ENCODE data around the gene HSPA6. TPM values are rescaled to one million over a fixed set of nuclear protein-coding genes. Genes with fewer than 3 reads are reported as not detected.
"Not testable (repeated sequence)": the region's sequence is repeated elsewhere in the genome, so short reads cannot be mapped to it uniquely, and the experiment has no call there.

Gene HSPA6
- polyA plus RNA-seq, 1 donor (not counting 4 experiments of a cell fraction or from before 2014, with no cell fraction given): 0.26 TPM

GRCh38 chr1:161554815-161555417 lies 30.6 kb downstream of the HSPA6 start:
- H3K9ac ChIP-seq (ENCODE audit: control insufficient read depth, extremely low read depth, insufficient read depth, low read length); DNase-seq (ENCODE audit: low read depth, low spot score); H3K79me2 ChIP-seq (ENCODE audit: control insufficient read depth, insufficient read depth, low read length); H3K9me3 ChIP-seq (ENCODE audit: control insufficient read depth, low read depth, low read length); H3K4me1 ChIP-seq (ENCODE audit: control insufficient read depth, extremely low read depth, insufficient read depth, low read length); H3K9me1 ChIP-seq (ENCODE audit: control insufficient read depth, extremely low read depth, insufficient read depth, low read length); FAIRE-seq; dilution Hi-C loops (cut with MboI; ENCODE audit: extremely low pct_ligation_motif_present, low sequenced_read_pairs); H3K27me3 ChIP-seq (ENCODE audit: control insufficient read depth, extremely low read depth, insufficient read depth, low read length); H2AFZ ChIP-seq (ENCODE audit: control insufficient read depth, low read length); H3K36me3 ChIP-seq (ENCODE audit: control insufficient read depth in 2 of 2, extremely low read depth in 1 of 2, insufficient read depth in 2 of 2, low read length in 2 of 2); H3K4me3 ChIP-seq (ENCODE audit: control insufficient read depth in 2 of 3, extremely low read depth in 1 of 3, insufficient read depth in 2 of 3, low read depth in 1 of 3, low read length in 3 of 3); H4K20me1 ChIP-seq (ENCODE audit: control insufficient read depth, extremely low read depth, insufficient read depth, low read length); H3K27ac ChIP-seq (ENCODE audit: control insufficient read depth, insufficient read depth, low read length); H3K4me2 ChIP-seq (ENCODE audit: control insufficient read depth, extremely low read depth, insufficient read depth, low read depth, low read length): not testable (repeated sequence)

DNA sequence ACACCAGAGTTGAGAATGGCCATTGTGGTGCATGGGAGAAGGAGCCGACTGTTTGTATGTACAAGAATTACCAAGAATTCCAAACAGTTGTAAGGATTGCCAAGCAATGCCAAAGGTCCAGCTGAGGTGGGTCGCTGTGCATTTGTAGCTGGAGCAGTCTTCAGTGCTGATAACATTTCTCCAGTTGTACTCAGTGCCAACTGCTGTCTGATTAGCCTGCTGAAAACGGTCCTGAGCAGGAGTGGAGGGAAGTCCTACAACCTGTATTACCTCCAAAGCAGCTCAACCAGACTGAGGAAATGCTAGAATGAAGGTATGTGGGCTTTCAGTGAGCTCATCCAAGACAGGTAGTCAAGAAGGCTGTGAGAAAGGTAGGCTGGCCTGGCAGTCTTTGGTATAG lies 31.8 kb downstream of the HSPA6 start:
- H4K20me1 ChIP-seq (ENCODE audit: control insufficient read depth, extremely low read depth, insufficient read depth, low read length); H3K27ac ChIP-seq (ENCODE audit: control insufficient read depth, insufficient read depth, low read length); H3K36me3 ChIP-seq (ENCODE audit: control insufficient read depth in 2 of 2, extremely low read depth in 1 of 2, insufficient read depth in 2 of 2, low read length in 2 of 2); DNase-seq (ENCODE audit: low read depth, low spot score); H3K27me3 ChIP-seq (ENCODE audit: control insufficient read depth, extremely low read depth, insufficient read depth, low read length); H3K4me3 ChIP-seq (ENCODE audit: control insufficient read depth in 2 of 3, extremely low read depth in 1 of 3, insufficient read depth in 2 of 3, low read depth in 1 of 3, low read length in 3 of 3); H3K9me1 ChIP-seq (ENCODE audit: control insufficient read depth, extremely low read depth, insufficient read depth, low read length); H3K4me2 ChIP-seq (ENCODE audit: control insufficient read depth, extremely low read depth, insufficient read depth, low read depth, low read length); FAIRE-seq; H3K79me2 ChIP-seq (ENCODE audit: control insufficient read depth, insufficient read depth, low read length); dilution Hi-C loops (cut with MboI; ENCODE audit: extremely low pct_ligation_motif_present, low sequenced_read_pairs); H2AFZ ChIP-seq (ENCODE audit: control insufficient read depth, low read length); H3K9me3 ChIP-seq (ENCODE audit: control insufficient read depth, low read depth, low read length); H3K9ac ChIP-seq (ENCODE audit: control insufficient read depth, extremely low read depth, insufficient read depth, low read length); H3K4me1 ChIP-seq (ENCODE audit: control insufficient read depth, extremely low read depth, insufficient read depth, low read length): not testable (repeated sequence)

DNA sequence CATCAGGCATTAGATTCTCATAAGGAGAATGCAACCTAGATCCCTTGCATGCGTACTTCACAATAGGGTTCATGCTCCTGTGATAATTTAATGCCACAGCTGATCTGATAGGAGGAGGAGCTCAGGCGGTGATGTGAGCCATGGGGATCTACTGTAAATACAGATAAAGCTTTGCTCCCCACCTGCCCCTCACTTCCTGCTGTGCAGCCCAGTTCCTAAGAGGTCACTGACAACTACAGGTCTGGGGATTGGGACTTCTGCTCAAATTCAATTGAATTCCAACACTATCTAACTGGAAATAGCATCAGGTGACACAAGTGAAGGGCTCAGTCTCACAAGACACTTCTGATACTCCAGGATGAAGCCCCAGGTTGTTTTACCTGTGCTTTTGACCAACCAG lies 32.6 kb downstream of the HSPA6 start:
- H3K9me1 ChIP-seq (ENCODE audit: control insufficient read depth, extremely low read depth, insufficient read depth, low read length); H3K4me3 ChIP-seq (ENCODE audit: control insufficient read depth in 2 of 3, extremely low read depth in 1 of 3, insufficient read depth in 2 of 3, low read depth in 1 of 3, low read length in 3 of 3); H3K9ac ChIP-seq (ENCODE audit: control insufficient read depth, extremely low read depth, insufficient read depth, low read length); H3K4me2 ChIP-seq (ENCODE audit: control insufficient read depth, extremely low read depth, insufficient read depth, low read depth, low read length); DNase-seq (ENCODE audit: low read depth, low spot score); H3K36me3 ChIP-seq (ENCODE audit: control insufficient read depth in 2 of 2, extremely low read depth in 1 of 2, insufficient read depth in 2 of 2, low read length in 2 of 2); H3K27me3 ChIP-seq (ENCODE audit: control insufficient read depth, extremely low read depth, insufficient read depth, low read length); H3K27ac ChIP-seq (ENCODE audit: control insufficient read depth, insufficient read depth, low read length); H3K79me2 ChIP-seq (ENCODE audit: control insufficient read depth, insufficient read depth, low read length); H4K20me1 ChIP-seq (ENCODE audit: control insufficient read depth, extremely low read depth, insufficient read depth, low read length); H2AFZ ChIP-seq (ENCODE audit: control insufficient read depth, low read length); FAIRE-seq; H3K4me1 ChIP-seq (ENCODE audit: control insufficient read depth, extremely low read depth, insufficient read depth, low read length); H3K9me3 ChIP-seq (ENCODE audit: control insufficient read depth, low read depth, low read length); dilution Hi-C loops (cut with MboI; ENCODE audit: extremely low pct_ligation_motif_present, low sequenced_read_pairs): not testable (repeated sequence)

DNA sequence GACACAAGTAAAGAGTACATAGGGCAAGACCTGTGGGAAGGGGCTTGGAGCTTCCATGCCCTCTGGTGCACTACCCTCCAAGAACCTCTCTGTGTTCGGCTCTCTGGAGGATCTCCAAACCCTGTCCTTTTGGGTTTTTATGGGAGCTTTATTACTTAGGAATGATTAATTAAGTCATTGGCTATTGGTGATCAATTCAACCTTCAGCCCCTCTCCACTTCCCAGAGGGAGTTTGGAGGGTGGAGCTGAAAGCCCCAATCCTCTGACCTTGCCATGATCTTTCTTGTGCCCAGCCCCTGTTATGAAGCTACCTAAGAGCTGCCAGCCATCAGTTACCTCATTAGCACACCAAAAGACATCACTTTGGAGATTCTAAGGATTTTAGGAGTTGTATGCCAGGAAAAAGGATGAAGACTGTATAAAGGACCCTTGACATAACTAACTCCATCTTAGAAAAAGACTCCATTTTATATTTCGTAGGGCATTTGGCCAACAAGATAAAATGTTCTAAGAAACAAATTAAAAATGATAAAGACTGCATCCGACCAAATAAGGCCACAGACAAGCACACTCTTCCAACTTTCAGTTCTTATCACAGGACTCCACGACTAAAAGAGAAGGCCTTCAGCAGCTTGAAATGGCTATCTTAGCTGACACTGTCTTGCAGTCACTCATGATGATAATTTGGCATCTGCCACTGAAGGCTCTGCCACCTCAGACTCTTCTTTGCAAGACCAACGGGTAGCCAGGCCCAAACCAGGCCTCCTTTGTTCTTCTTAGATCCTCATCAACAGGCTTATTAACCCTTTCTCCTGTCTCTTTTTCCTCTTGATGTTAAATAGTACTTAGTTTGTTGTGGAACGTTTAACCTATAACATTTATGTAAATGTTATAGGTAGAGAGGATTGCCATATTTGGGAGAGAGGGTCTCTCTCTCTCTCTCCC lies 33.4 kb downstream of the HSPA6 start:
- H3K27me3 ChIP-seq (ENCODE audit: control insufficient read depth, extremely low read depth, insufficient read depth, low read length); H3K9ac ChIP-seq (ENCODE audit: control insufficient read depth, extremely low read depth, insufficient read depth, low read length); H2AFZ ChIP-seq (ENCODE audit: control insufficient read depth, low read length); H3K4me3 ChIP-seq (ENCODE audit: control insufficient read depth in 2 of 3, extremely low read depth in 1 of 3, insufficient read depth in 2 of 3, low read depth in 1 of 3, low read length in 3 of 3); H3K36me3 ChIP-seq (ENCODE audit: control insufficient read depth in 2 of 2, extremely low read depth in 1 of 2, insufficient read depth in 2 of 2, low read length in 2 of 2); H4K20me1 ChIP-seq (ENCODE audit: control insufficient read depth, extremely low read depth, insufficient read depth, low read length); H3K79me2 ChIP-seq (ENCODE audit: control insufficient read depth, insufficient read depth, low read length); H3K9me3 ChIP-seq (ENCODE audit: control insufficient read depth, low read depth, low read length); dilution Hi-C loops (cut with MboI; ENCODE audit: extremely low pct_ligation_motif_present, low sequenced_read_pairs); H3K27ac ChIP-seq (ENCODE audit: control insufficient read depth, insufficient read depth, low read length); H3K4me2 ChIP-seq (ENCODE audit: control insufficient read depth, extremely low read depth, insufficient read depth, low read depth, low read length); H3K9me1 ChIP-seq (ENCODE audit: control insufficient read depth, extremely low read depth, insufficient read depth, low read length); DNase-seq (ENCODE audit: low read depth, low spot score); H3K4me1 ChIP-seq (ENCODE audit: control insufficient read depth, extremely low read depth, insufficient read depth, low read length); FAIRE-seq: not testable (repeated sequence)
